H9 (cell line): Measurements from ENCODE around the gene RIMBP2. TPM values are rescaled to one million over a fixed set of nuclear protein-coding genes. Genes with fewer than 3 reads are reported as not detected.

ENCODE experiments used
- DNase-seq: peaks from one replicate; pipeline ENCODE4 v3.0.0-alpha.2; 2017
- H2AFZ ChIP-seq: one replicate; pipeline ENCODE4 v1.6.1; 2013; ENCODE audit warnings: mild to moderate bottlenecking, low read length, control low read depth, moderate library complexity
- H2AK5ac ChIP-seq: 2 replicates; pipeline ENCODE4 v1.6.1; 2013; ENCODE audit warnings: low read length, control low read depth, mixed read lengths; ENCODE audit not compliant: insufficient read length
- H2BK120ac ChIP-seq: one replicate; pipeline ENCODE4 v1.6.1; 2013; ENCODE audit warnings: low read depth, mild to moderate bottlenecking, low read length, control low read depth, inconsistent platforms; ENCODE audit not compliant: poor library complexity, severe bottlenecking
- H2BK12ac ChIP-seq: 2 replicates; pipeline ENCODE4 v1.6.1; 2013; ENCODE audit warnings: low read length, control low read depth, mixed read lengths, low read depth; ENCODE audit not compliant: insufficient read length
- H2BK15ac ChIP-seq: 2 replicates; pipeline ENCODE4 v1.6.1; 2013; ENCODE audit warnings: low read depth, low read length, control low read depth
- H2BK20ac ChIP-seq: one replicate; pipeline ENCODE4 v1.6.1; 2013; ENCODE audit warnings: low read depth, mild to moderate bottlenecking, low read length, control low read depth, inconsistent platforms; ENCODE audit not compliant: poor library complexity, severe bottlenecking
- H2BK5ac ChIP-seq: 2 replicates; pipeline ENCODE4 v1.6.1; 2013; ENCODE audit warnings: low read length, control low read depth, mixed read lengths; ENCODE audit not compliant: insufficient read length
- H3K14ac ChIP-seq: 2 replicates; pipeline ENCODE4 v1.6.1; 2013; ENCODE audit warnings: low read length, control low read depth; ENCODE audit not compliant: insufficient read depth
- H3K18ac ChIP-seq: 2 replicates; pipeline ENCODE4 v1.6.1; 2013; ENCODE audit warnings: low read depth, mild to moderate bottlenecking, mixed read lengths, low read length, control low read depth; ENCODE audit not compliant: insufficient read length
- H3K23ac ChIP-seq: 2 replicates; pipeline ENCODE4 v1.6.1; 2013; ENCODE audit warnings: low read length, control low read depth, mixed read lengths, low read depth; ENCODE audit not compliant: insufficient read length
- H3K23me2 ChIP-seq: 2 replicates; pipeline ENCODE4 v1.6.1; 2013; ENCODE audit warnings: low read depth, mild to moderate bottlenecking, mixed read lengths, low read length, control low read depth; ENCODE audit not compliant: insufficient read length, poor library complexity, severe bottlenecking
- H3K27ac ChIP-seq: 2 replicates; pipeline ENCODE4 v1.5.1; 2013; ENCODE audit warnings: low read length, control low read depth, mixed read lengths, low read depth; ENCODE audit not compliant: insufficient read length
- H3K27me3 ChIP-seq: 2 replicates; pipeline ENCODE4 v1.6.1; 2013; ENCODE audit warnings: low read length, control low read depth, inconsistent platforms; ENCODE audit not compliant: insufficient read depth
- H3K4ac ChIP-seq: 2 replicates; pipeline ENCODE4 v1.6.1; 2013; ENCODE audit warnings: low read depth, mild to moderate bottlenecking, control low read depth, inconsistent platforms, low read length, moderate library complexity
- H3K4me1 ChIP-seq: 2 replicates; pipeline ENCODE4 v1.6.1; 2013; ENCODE audit warnings: low read length, control low read depth, inconsistent platforms; ENCODE audit not compliant: insufficient read depth
- H3K4me2 ChIP-seq: 2 replicates; pipeline ENCODE4 v1.6.1; 2013; ENCODE audit warnings: low read length, control low read depth, mixed read lengths; ENCODE audit not compliant: insufficient read length, insufficient read depth
- H3K56ac ChIP-seq: 2 replicates; pipeline ENCODE4 v1.6.1; 2013; ENCODE audit warnings: low read depth, mild to moderate bottlenecking, mixed read lengths, low read length, control low read depth; ENCODE audit not compliant: insufficient read length
- H3K79me1 ChIP-seq: 2 replicates; pipeline ENCODE4 v1.6.1; 2013; ENCODE audit warnings: low read depth, mild to moderate bottlenecking, moderate library complexity, low read length, control low read depth, inconsistent platforms; ENCODE audit not compliant: insufficient read depth, poor library complexity, severe bottlenecking
- H3K79me2 ChIP-seq: 2 replicates; pipeline ENCODE4 v1.6.1; 2013; ENCODE audit warnings: low read length, control low read depth, inconsistent platforms; ENCODE audit not compliant: insufficient read depth
- H3K9ac ChIP-seq: 2 replicates; pipeline ENCODE4 v1.6.1; 2013; ENCODE audit warnings: low read length, control low read depth, mixed read lengths; ENCODE audit not compliant: insufficient read length; ENCODE audit errors: extremely low read depth
- H3K9me3 ChIP-seq: one replicate; pipeline ENCODE4 v1.6.1; 2013; ENCODE audit warnings: low read depth, low read length, inconsistent platforms; ENCODE audit not compliant: control insufficient read depth
- H3T11ph ChIP-seq: one replicate; pipeline ENCODE4 v1.6.1; 2013; ENCODE audit warnings: mild to moderate bottlenecking, low read length, control low read depth, inconsistent platforms
- H4K20me1 ChIP-seq: one replicate; pipeline ENCODE4 v1.6.1; 2013; ENCODE audit not compliant: control insufficient read depth, insufficient read length, insufficient read depth
- H4K5ac ChIP-seq: 2 replicates; pipeline ENCODE4 v1.6.1; 2013; ENCODE audit warnings: low read depth, mild to moderate bottlenecking, mixed read lengths, low read length, control low read depth; ENCODE audit not compliant: insufficient read length
- H4K8ac ChIP-seq: replicated peaks from 2 replicates; pipeline ENCODE4 v1.6.1; 2013; ENCODE audit warnings: low read length, control low read depth, mixed read lengths, low read depth; ENCODE audit not compliant: insufficient read length
- H4K91ac ChIP-seq: 2 replicates; pipeline ENCODE4 v1.6.1; 2013; ENCODE audit warnings: low read depth, mild to moderate bottlenecking, moderate library complexity, mixed read lengths, low read length, control low read depth; ENCODE audit not compliant: insufficient read length
- H3K27ac Mint-ChIP-seq, 3 experiments: 2 replicates in 2 of 3; 3 replicates in 1 of 3; pipeline ENCODE4 v1.8.0; 2020 to 2021; ENCODE audit warnings: mixed read lengths in 3 of 3, mild to moderate bottlenecking in 1 of 3, moderate library complexity in 1 of 3
- H3K27me3 Mint-ChIP-seq: 2 replicates; pipeline ENCODE4 v1.8.0; 2021; ENCODE audit warnings: low read depth, mild to moderate bottlenecking, moderate library complexity, mixed read lengths
- H3K36me3 Mint-ChIP-seq, 3 experiments: 2 replicates in 2 of 3; 3 replicates in 1 of 3; pipeline ENCODE4 v1.8.0; 2020 to 2021; ENCODE audit warnings: low read depth in 3 of 3, mixed read lengths in 3 of 3; ENCODE audit not compliant: insufficient read depth in 1 of 3
- H3K4me1 Mint-ChIP-seq, 2 experiments: 2 replicates each; pipeline ENCODE4 v1.8.0; 2020; ENCODE audit warnings: mixed read lengths in 2 of 2
- H3K4me3 Mint-ChIP-seq, 2 experiments: 2 replicates in 1 of 2; 3 replicates in 1 of 2; pipeline ENCODE4 v1.8.0; 2020 to 2021; ENCODE audit warnings: mild to moderate bottlenecking in 2 of 2, mixed read lengths in 2 of 2, moderate library complexity in 1 of 2
- H3K9me3 Mint-ChIP-seq, 2 experiments: 2 replicates in 1 of 2; 3 replicates in 1 of 2; pipeline ENCODE4 v1.8.0; 2020; ENCODE audit warnings: mild to moderate bottlenecking in 2 of 2, mixed read lengths in 2 of 2, moderate library complexity in 1 of 2
- CTCF ChIP-seq: fragments of 200-600 bp; sonication (generic); conservative IDR thresholded peaks from 3 replicates; pipeline ENCODE4 v1.8.0; 2021; ENCODE audit warnings: antibody characterized with exemption, mild to moderate bottlenecking
- WGBS: extraction: QIAGEN DNeasy Blood & Tissue Kit; methylation state at CpG from one replicate; pipeline ENCODE4 v1.1.7; 2013; ENCODE audit warnings: missing lambda C conversion rate, low lambda C conversion rate, mixed read lengths; ENCODE audit not compliant: insufficient read length; ENCODE audit errors: extremely low coverage; 5-methylcytosine and 5-hydroxymethylcytosine counted together
- total RNA-seq: library from RNA; stranded (reverse); gene quantifications from 2 replicates; pipeline ENCODE4 v1.2.1, GENCODE V29; 2021

Gene RIMBP2
- total RNA-seq, 1 experiment from 2014 or later: 0.70 TPM

- H3K27ac ChIP-seq: no peak overlapping the region
- TF ChIP-seq CTCF: no peak
- no peak overlapping the region for H3K4ac ChIP-seq
- Mint-ChIP-seq H3K27ac (peak overlapping the region in 1 of 3 experiments; percentile 38; a peak in 2 of 7 replicates), H3K27me3 (peaks cover 15% of the 10 kb centered on the region), H3K4me3 (no peak overlapping the region; a peak in 1 of 5 replicates), H3K36me3 (peaks cover 0 to 2% (median 0%) of the 10 kb centered on the region in 3 experiments; a peak in 3 of 7 replicates), H3K9me3 (peaks cover 2 to 5% of the 10 kb centered on the region in 2 experiments; a peak in 3 of 5 replicates), H3K4me1 (peaks cover 3 to 10% of the 10 kb centered on the region in 2 experiments)
- H2BK120ac ChIP-seq: no peak overlapping the region
- H3K23ac ChIP-seq: no peak overlapping the region
- H2AFZ ChIP-seq: no peak overlapping the region
- H3K4me1 ChIP-seq: no peaks in the 10 kb centered on the region
- H2BK20ac ChIP-seq: no peak overlapping the region
- no peak overlapping the region for H4K5ac ChIP-seq
- no peak for DNase-seq
- WGBS: no CpG with 5 or more reads among the region's 11 CpGs
- H3K79me2 ChIP-seq: no peaks in the 10 kb centered on the region
- H3K79me1 ChIP-seq: no peaks in the 10 kb centered on the region
- no peaks in the 10 kb centered on the region; the same call in 1 of the 2 replicates for H3K27me3 ChIP-seq
- no peak overlapping the region for H3K14ac ChIP-seq
- H4K20me1 ChIP-seq: no peaks in the 10 kb centered on the region
- no peak overlapping the region for H3K9ac ChIP-seq
- H2AK5ac ChIP-seq: no peak overlapping the region
- no peak overlapping the region for H3K56ac ChIP-seq
- no peak overlapping the region for H4K91ac ChIP-seq
- no peak overlapping the region for H3K4me2 ChIP-seq
- H2BK12ac ChIP-seq: no peak overlapping the region
- H3K23me2 ChIP-seq: no peaks in the 10 kb centered on the region
- no peak overlapping the region for H3K18ac ChIP-seq
- no peak overlapping the region for H4K8ac ChIP-seq
- H2BK5ac ChIP-seq: no peak overlapping the region
- no peak overlapping the region for H3T11ph ChIP-seq
- peaks cover 3% of the 10 kb centered on the region for H3K9me3 ChIP-seq
- H2BK15ac ChIP-seq: no peak overlapping the region
Observed at GRCh38 chr12:130521375-130522124, 194.5 kb downstream of the RIMBP2 start.
